NCI-H1048 (cell line): ENCODE results near the gene GBA3.

Source experiments
- DNase-seq: peaks from one replicate; lab custom pipeline; 2025; lab: John Stamatoyannopoulos, UW

The GBA3 gene

GRCh38 chr4:22695917-22696316 is 3.2 kb downstream of the GBA3 start:
- DNase-seq = no peak

GRCh38 chr4:22703912-22704311 is 11.2 kb downstream of the GBA3 start:
- no peak for DNase-seq

- DNase-seq = no peak
These were observed 14.7 kb downstream of the GBA3 start for GRCh38 chr4:22707390-22707789.

- DNase-seq = no peak
These were observed 16.2 kb downstream of the GBA3 start for GRCh38 chr4:22708961-22709360.

- no peak for DNase-seq
These were observed 19.4 kb downstream of the GBA3 start for GRCh38 chr4:22712105-22712504.

- DNase-seq = no peak
These were observed 19.8 kb downstream of the GBA3 start for GRCh38 chr4:22712529-22712928.

GRCh38 chr4:22713841-22714240 is 21.1 kb downstream of the GBA3 start:
- no peak for DNase-seq

DNA sequence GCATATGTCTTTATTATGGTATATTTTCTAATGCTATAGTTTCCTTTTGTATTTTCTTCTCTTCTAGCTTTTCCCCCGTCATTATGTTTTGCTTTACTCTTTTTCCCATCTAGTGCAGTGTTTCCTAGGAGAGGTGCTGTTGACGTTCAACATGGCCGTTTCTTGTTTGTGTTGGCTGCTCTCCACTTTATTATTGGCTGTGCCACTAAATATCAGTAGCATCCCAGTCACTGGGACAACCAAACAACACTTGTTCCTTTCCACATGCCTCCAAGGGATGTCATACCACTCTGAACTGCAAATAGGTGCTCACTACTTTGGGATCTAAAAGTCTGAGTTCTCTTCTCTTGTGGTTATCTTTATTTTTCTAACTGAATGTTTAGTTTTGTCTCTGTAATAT is 26.5 kb downstream of the GBA3 start:
- no peak for DNase-seq

DNA sequence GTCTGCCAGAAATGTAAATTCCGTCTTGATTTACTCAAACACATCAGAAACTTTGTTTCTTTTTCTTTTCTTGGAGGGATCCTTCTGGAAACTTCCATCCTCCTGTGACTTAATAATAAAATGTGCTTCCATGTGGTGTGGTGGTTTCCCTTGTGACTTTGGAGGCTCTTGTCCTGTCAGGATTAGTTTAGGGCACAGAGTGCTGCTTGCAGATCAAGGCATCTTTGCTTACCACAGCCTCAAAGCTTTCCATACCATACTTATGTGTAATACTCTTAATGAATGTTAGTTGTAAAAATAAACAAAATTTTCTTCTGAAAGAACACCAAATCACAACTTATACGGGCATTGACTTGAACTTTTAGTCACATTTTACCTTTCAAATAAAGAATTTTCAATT is 27.4 kb downstream of the GBA3 start:
- no peak for DNase-seq

- peak; percentile 25 for DNase-seq
These were observed 28.5 kb downstream of the GBA3 start for GRCh38 chr4:22721204-22721603.

- no peak for DNase-seq
These were observed 37.3 kb downstream of the GBA3 start for GRCh38 chr4:22730021-22730420.

- no peak for DNase-seq
These were observed 41.1 kb downstream of the GBA3 start for GRCh38 chr4:22733816-22734215.

DNA sequence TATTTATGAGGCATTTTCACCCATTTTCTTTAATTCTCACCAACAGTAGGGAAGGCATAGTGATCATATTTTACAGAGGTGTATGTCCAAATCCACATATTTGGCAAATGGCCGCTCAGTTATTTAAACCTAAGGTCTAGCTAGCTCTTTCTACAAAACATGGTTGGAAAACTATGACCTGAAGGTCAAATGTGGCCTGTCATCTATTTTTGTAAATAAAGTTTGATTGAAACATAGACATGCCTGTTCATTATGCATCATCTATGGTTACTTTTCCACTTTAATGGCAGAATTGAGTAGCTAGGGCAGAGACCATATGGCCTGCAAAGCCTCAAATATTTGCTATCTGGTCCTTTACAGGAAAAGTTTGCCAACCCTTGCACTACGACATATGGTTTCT is 44.2 kb downstream of the GBA3 start:
- no peak for DNase-seq

- no peak for DNase-seq
These were observed 47.2 kb downstream of the GBA3 start for GRCh38 chr4:22739968-22740367.

- no peak for DNase-seq
These were observed 49.0 kb downstream of the GBA3 start for GRCh38 chr4:22741744-22742143.

DNA sequence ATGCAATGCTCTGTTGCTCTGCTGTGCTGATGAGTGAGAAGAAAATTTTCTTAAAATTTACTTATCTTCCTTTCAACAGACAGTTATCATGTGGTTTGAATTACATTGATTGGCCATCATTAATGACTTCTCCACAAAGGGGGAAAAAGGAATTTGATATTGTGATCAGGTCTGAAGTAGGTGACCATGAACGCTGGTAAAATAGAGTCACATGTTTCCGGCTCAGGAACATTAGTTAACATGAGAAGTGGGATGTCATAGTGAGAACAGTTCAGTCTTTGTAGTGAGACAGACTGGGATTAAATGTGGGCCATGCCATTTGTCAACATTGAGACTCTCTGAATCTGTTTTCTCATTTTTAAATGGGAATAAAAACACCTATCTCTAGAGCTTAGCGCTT is 50.6 kb downstream of the GBA3 start:
- DNase-seq = no peak

DNA sequence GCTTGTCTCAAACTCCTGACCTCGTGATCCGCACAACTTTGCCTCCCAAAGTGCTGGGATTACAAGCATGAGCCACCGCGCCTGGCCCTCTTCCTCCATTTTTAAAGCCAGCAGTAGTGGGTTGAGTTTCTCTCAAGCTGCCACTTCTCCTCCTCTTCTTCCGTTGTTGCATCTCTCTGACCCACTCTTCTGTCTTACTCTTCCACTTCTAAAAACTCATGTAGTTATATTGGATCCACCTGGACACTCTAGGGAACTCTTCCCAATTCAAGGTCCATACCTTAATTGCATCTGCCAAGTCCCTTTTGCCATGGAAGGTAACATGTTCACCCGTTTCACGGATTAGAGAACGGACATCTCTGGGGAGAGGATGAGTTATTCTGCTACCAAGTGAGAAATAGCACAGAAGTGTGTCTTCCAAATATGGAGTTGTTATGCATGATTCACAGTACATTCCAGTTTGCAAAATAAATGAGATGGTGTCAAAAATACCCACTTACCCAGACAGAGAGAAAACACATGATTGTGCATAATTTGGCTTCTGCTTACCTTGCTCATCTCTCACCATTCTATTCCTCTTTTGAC is 51.8 kb downstream of the GBA3 start:
- no peak for DNase-seq

DNA sequence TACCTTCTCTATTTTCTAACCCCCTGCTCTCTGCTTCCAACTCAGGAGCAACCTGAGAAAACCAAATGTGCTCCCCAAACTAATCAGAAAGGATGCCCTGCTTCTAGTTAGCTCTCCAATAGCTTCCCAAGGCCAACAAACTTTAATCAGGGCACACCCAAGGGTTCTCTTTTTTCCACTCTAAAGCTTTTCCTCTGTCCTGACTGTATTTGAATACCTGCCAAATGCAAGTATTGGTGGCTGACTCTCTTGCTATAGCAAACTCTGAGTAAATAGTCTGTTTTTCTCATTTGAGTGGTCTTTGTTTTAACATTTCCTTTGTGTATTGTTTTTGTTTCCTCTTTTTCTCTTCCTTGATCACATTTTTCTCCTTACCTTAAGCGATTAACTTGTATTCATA is 52.5 kb downstream of the GBA3 start:
- no peak for DNase-seq

DNA sequence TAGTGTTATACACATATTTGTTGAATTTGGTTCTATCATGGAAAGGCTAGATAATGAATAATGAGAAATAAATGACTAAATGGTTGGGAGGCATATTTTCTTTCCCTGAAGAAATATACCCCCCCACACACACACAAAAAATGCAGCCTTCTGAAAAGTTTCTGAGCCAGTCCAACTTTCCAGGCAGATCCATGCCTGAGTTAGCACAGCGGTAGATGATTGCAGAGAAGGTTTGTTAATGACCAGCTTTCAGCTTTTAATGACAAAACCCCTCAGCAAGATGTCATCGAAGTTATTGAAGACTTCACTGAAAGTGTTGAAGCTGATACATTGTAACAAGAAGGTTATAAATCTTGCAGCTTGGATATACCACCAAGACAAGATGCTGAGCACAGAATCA is 61.4 kb downstream of the GBA3 start:
- no peak for DNase-seq

GRCh38 chr4:22762548-22762947 is 69.8 kb downstream of the GBA3 start:
- no peak for DNase-seq

GRCh38 chr4:22764183-22764582 is 71.4 kb downstream of the GBA3 start:
- DNase-seq = no peak

GRCh38 chr4:22766068-22766467 is 73.3 kb downstream of the GBA3 start:
- DNase-seq = no peak

DNA sequence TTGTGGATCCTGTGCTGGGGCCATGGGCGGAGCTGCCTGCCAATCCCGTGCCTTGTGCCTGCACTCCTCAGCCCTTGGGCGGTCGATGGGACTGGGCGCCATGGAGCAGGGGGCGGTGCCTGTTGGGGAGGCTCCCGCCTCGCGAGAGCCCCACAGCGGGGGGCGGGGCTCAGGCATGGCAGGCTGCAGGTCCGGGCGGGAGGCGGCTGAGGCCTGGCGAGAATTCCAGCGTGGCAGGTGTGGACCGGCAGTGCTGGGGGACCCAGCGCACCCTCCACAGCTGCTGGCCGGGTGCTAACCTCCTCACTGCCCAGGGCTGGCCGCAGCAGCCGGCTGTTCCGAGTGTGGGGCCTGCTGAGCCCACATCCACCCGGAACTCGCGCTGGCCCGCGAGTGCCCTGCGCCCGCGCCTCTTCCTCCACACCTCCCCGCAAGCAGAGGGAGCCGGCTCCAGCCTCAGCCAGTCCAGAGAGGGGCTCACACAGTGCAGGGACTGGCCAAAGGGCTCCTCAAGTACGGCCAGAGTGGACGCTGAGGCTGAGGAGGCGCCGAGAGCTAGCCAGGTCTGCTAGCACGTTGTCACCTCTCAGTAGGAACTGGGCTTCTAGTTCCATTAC is 85.9 kb downstream of the GBA3 start:
- DNase-seq = no peak

DNA sequence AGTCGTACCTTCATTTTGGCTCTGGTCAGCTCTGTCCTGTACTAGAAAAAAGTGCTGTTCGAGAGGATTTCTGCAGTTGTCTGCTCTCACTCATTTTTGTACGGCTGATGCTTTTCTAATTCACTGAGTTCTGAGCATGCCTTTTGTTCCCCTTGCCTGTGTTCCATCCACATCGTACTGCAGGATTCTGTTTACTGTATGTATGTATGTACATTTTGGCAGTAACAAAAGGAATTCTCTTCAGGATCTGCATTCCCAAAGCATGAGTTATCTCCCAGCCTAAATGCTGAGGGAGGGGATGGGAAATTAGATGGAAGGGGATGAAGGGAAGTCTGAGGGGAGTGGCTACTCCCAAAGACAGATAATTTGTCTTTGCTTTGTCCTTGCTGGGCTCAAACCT is 87.6 kb downstream of the GBA3 start:
- DNase-seq = no peak
